Iris pigment epithelial cell (primary cell): ENCODE measurements around the gene C5orf63.
"Not testable (repeated sequence)": the region's sequence is repeated elsewhere in the genome, so short reads cannot be mapped to it uniquely, and the experiment has no call there.

ENCODE experiments used
- DNase-seq: peaks from one replicate; pipeline ENCODE4 v3.0.0-alpha.2; 2011; ENCODE audit warnings: low read depth

The C5orf63 gene

GRCh38 chr5:127072861-127073846 lies at the start of gene C5orf63:
Gene C5orf63 (minus strand): TSS chr5:127073502. CDS start chr5:127058995, 14,507 bp downstream.
- peak; percentile 27 for DNase-seq

GRCh38 chr5:127112347-127112864 lies 39.1 kb upstream of the C5orf63 start:
- DNase-seq = peak; percentile 82

- no peak for DNase-seq
These were observed 37.8 kb upstream of the C5orf63 start for GRCh38 chr5:127111112-127111511.

- DNase-seq = not testable (repeated sequence)
These were observed 35.4 kb upstream of the C5orf63 start for GRCh38 chr5:127108624-127109260.

- no peak for DNase-seq
These were observed 28.6 kb upstream of the C5orf63 start for GRCh38 chr5:127101935-127102334.

GRCh38 chr5:127101533-127101932 lies 28.2 kb upstream of the C5orf63 start:
- DNase-seq = no peak

GRCh38 chr5:127098241-127098640 lies 24.9 kb upstream of the C5orf63 start:
- DNase-seq = no peak

- DNase-seq = no peak
These were observed 24.0 kb upstream of the C5orf63 start for GRCh38 chr5:127097278-127097677.

GRCh38 chr5:127096328-127096993 lies 23.2 kb upstream of the C5orf63 start:
- DNase-seq = no peak

GRCh38 chr5:127094161-127094814 lies 21.0 kb upstream of the C5orf63 start:
- peak; percentile 36 for DNase-seq

- DNase-seq = peak; percentile 77
These were observed 19.4 kb upstream of the C5orf63 start for GRCh38 chr5:127092690-127093089.

- peak; percentile 26 for DNase-seq
These were observed 15.9 kb upstream of the C5orf63 start for GRCh38 chr5:127089191-127089590.

- peak; percentile 99 for DNase-seq
These were observed 14.9 kb upstream of the C5orf63 start for GRCh38 chr5:127088251-127088650.

GRCh38 chr5:127086589-127086988 lies 13.3 kb upstream of the C5orf63 start:
- DNase-seq = no peak

- DNase-seq = no peak
These were observed 12.5 kb upstream of the C5orf63 start for GRCh38 chr5:127085796-127086195.

- DNase-seq = no peak
These were observed 12.1 kb upstream of the C5orf63 start for GRCh38 chr5:127085371-127085770.

GRCh38 chr5:127084656-127085055 lies 11.4 kb upstream of the C5orf63 start:
- no peak for DNase-seq

- no peak for DNase-seq
These were observed 10.4 kb upstream of the C5orf63 start for GRCh38 chr5:127083711-127084110.

GRCh38 chr5:127079994-127080491 lies 6.7 kb upstream of the C5orf63 start:
- DNase-seq = no peak

- DNase-seq = peak; percentile 14
These were observed 4.1 kb upstream of the C5orf63 start for GRCh38 chr5:127077366-127077765.

GRCh38 chr5:127076315-127077129 lies 3.2 kb upstream of the C5orf63 start:
- peak; percentile 44 for DNase-seq
